Measurements from ENCODE around the gene DLG4. TPM values are rescaled to one million over a fixed set of nuclear protein-coding genes. Genes with fewer than 3 reads are reported as not detected.

The DLG4 gene
- total RNA-seq, 2 donors from 2014 or later = 35.1 to 68.5 TPM

GRCh38 chr17:7250695-7251627 is 31.3 kb upstream of the DLG4 start:
- no peaks in the 10 kb centered on the region for H3K9me3 Mint-ChIP-seq
- peaks cover 28% of the 10 kb centered on the region for H3K36me3 Mint-ChIP-seq (ENCODE audit: low read depth)
- H3K27ac Mint-ChIP-seq = peak overlapping the region; percentile 94
- Histone ChIP-seq H3K27me3 (ENCODE audit: control insufficient read depth, insufficient read depth, low read length, poor library complexity, severe bottlenecking) (no peaks in the 10 kb centered on the region), H3K9ac (ENCODE audit: extremely low read depth, low read length, poor library complexity, severe bottlenecking) (peak overlapping the region; percentile 90), H3K36me3 (ENCODE audit: control insufficient read depth, insufficient read depth, low read length) (peaks cover 30% of the 10 kb centered on the region), H3K4me3 (ENCODE audit: low read length) (peak overlapping the region; percentile 94), H3K4me1 (ENCODE audit: control insufficient read depth, insufficient read depth, low read length) (no peaks in the 10 kb centered on the region), H3K27ac (ENCODE audit: low read depth, low read length) (peak overlapping the region; percentile 89), H3K9me3 (ENCODE audit: control insufficient read depth, low read length) (no peaks in the 10 kb centered on the region)
- no peak for TF ChIP-seq CTCF (conservative IDR thresholded peaks at IDR 0.05)
- peak; percentile 67 for DNase-seq
- peaks cover 25% of the 10 kb centered on the region for H3K4me1 Mint-ChIP-seq
- no peaks in the 10 kb centered on the region for H3K27me3 Mint-ChIP-seq (ENCODE audit: insufficient read depth)
- H3K4me3 Mint-ChIP-seq = peak overlapping the region; percentile 91
- 0 to 3% methylated on average over 20 to 54 of the region's 55 CpGs for WGBS, 2 experiments (ENCODE audit: insufficient coverage in 1 of 2, insufficient read length in 1 of 2)

- peak overlapping the region; percentile 27 for H3K27ac Mint-ChIP-seq
- H3K36me3 Mint-ChIP-seq (ENCODE audit: low read depth) = peaks cover 26% of the 10 kb centered on the region
- no peaks in the 10 kb centered on the region for H3K27me3 Mint-ChIP-seq (ENCODE audit: insufficient read depth)
- WGBS, 2 experiments (ENCODE audit: insufficient coverage in 1 of 2, insufficient read length in 1 of 2) = 98 to 100% methylated on average over 3 to 7 of the region's 7 CpGs
- TF ChIP-seq CTCF (conservative IDR thresholded peaks at IDR 0.05) = no peak
- Histone ChIP-seq H3K36me3 (ENCODE audit: control insufficient read depth, insufficient read depth, low read length) (peaks cover 31% of the 10 kb centered on the region), H3K4me3 (ENCODE audit: low read length) (peak overlapping the region; percentile 94), H3K4me1 (ENCODE audit: control insufficient read depth, insufficient read depth, low read length) (no peaks in the 10 kb centered on the region), H3K27ac (ENCODE audit: low read depth, low read length) (no peak overlapping the region), H3K9me3 (ENCODE audit: control insufficient read depth, low read length) (no peaks in the 10 kb centered on the region), H3K9ac (ENCODE audit: extremely low read depth, low read length, poor library complexity, severe bottlenecking) (peak overlapping the region; percentile 90), H3K27me3 (ENCODE audit: control insufficient read depth, insufficient read depth, low read length, poor library complexity, severe bottlenecking) (no peaks in the 10 kb centered on the region)
- H3K9me3 Mint-ChIP-seq = no peaks in the 10 kb centered on the region
- peak overlapping the region; percentile 91 for H3K4me3 Mint-ChIP-seq
- DNase-seq = no peak
- peaks cover 25% of the 10 kb centered on the region for H3K4me1 Mint-ChIP-seq
Observed at GRCh38 chr17:7249830-7250229, 30.2 kb upstream of the DLG4 start.

- TF ChIP-seq CTCF (conservative IDR thresholded peaks at IDR 0.05) = no peak
- Histone ChIP-seq H3K9ac (ENCODE audit: extremely low read depth, low read length, poor library complexity, severe bottlenecking) (no peak overlapping the region), H3K27me3 (ENCODE audit: control insufficient read depth, insufficient read depth, low read length, poor library complexity, severe bottlenecking) (no peaks in the 10 kb centered on the region), H3K4me3 (ENCODE audit: low read length) (peak overlapping the region; percentile 94), H3K36me3 (ENCODE audit: control insufficient read depth, insufficient read depth, low read length) (peaks cover 30% of the 10 kb centered on the region), H3K27ac (ENCODE audit: low read depth, low read length) (no peak overlapping the region), H3K9me3 (ENCODE audit: control insufficient read depth, low read length) (no peaks in the 10 kb centered on the region), H3K4me1 (ENCODE audit: control insufficient read depth, insufficient read depth, low read length) (no peaks in the 10 kb centered on the region)
- Mint-ChIP-seq H3K4me3 (no peak overlapping the region), H3K9me3 (no peaks in the 10 kb centered on the region), H3K27me3 (ENCODE audit: insufficient read depth) (no peaks in the 10 kb centered on the region), H3K27ac (peak overlapping the region; percentile 74), H3K4me1 (peaks cover 25% of the 10 kb centered on the region), H3K36me3 (ENCODE audit: low read depth) (peaks cover 27% of the 10 kb centered on the region)
- DNase-seq = no peak
- 91 to 97% methylated on average over 6 of the region's 6 CpGs for WGBS, 2 experiments (ENCODE audit: insufficient coverage in 1 of 2, insufficient read length in 1 of 2)
Observed at GRCh38 chr17:7249214-7249613, 29.6 kb upstream of the DLG4 start.

Measured in endodermal cell (in vitro differentiated cells).